ENCODE measurements around the gene ATP6V0C.

GRCh38 chr16:2466667-2467527, 46.9 kb upstream of the ATP6V0C start:
- no peak for TF ChIP-seq POLR2A (IDR thresholded peaks at IDR 0.05)
- no peak for TF ChIP-seq CTCF (IDR thresholded peaks at IDR 0.05)
